K562 (cell line): Measurements from ENCODE around the gene RCOR2. TPM values are rescaled to one million over a fixed set of nuclear protein-coding genes. Genes with fewer than 3 reads are reported as not detected.

ENCODE experiments used
- BCOR ChIP-seq: fragments of 450-650 bp; IDR thresholded peaks from 2 replicates; pipeline ENCODE4 v1.6.1; 2016
- EWSR1 ChIP-seq: fragments of 450-650 bp; IDR thresholded peaks from 2 replicates; pipeline ENCODE4 v1.6.1; 2018; ENCODE audit warnings: borderline replicate concordance, mild to moderate bottlenecking, low read depth, moderate library complexity; ENCODE audit not compliant: partially characterized antibody
- KDM5B ChIP-seq: fragments of 200-600 bp; sonication (generic); IDR thresholded peaks from 2 replicates; pipeline ENCODE4 v1.6.1; 2012; ENCODE audit warnings: low read depth, mild to moderate bottlenecking, moderate library complexity, low read length, control low read depth, inconsistent platforms; ENCODE audit not compliant: insufficient replicate concordance
- PATZ1 ChIP-seq: fragments of 250-450 bp; sonication (Bioruptor Pico); IDR thresholded peaks from 2 replicates; pipeline ENCODE4 v1.5.0; 2020; ENCODE audit warnings: mild to moderate bottlenecking, borderline replicate concordance
- SETDB1 ChIP-seq: IDR thresholded peaks from one replicate; pipeline ENCODE4 v1.6.1; 2012; ENCODE audit warnings: low read length, control low read depth, inconsistent platforms
- TRIM28 ChIP-seq: fragments of 450-650 bp; IDR thresholded peaks from 2 replicates; pipeline ENCODE4 v1.6.1; 2017
- ZNF695 ChIP-seq: fragments of 450-650 bp; formaldehyde crosslinking; IDR thresholded peaks from 2 replicates; pipeline ENCODE4 v1.4.0; 2020; ENCODE audit warnings: mild to moderate bottlenecking, moderate library complexity
- polyA plus RNA-seq, 8 experiments: library from polyadenylated mRNA; depleted of rRNA in 4 of 8; stranded (reverse) in 5 of 8; unstranded in 3 of 8; fragments of >200 nt; fragmentation: Nextera tagmentation in 2 of 8; fragmentation: Illumina TruSeq in 1 of 8; extraction: Ambion mirVana in 2 of 8; extraction: Trizol in 1 of 8; gene quantifications; 2 replicates each; pipeline versions ENCODE4 v1.2.1 to v1.2.3, GENCODE V29; 2011 to 2014; ENCODE audit warnings: inconsistent platforms in 1 of 8, missing spikeins in 1 of 8
- total RNA-seq, 7 experiments: library from RNA; depleted of rRNA in 6 of 7; stranded (reverse); fragments of >200 nt in 6 of 7; fragmentation: Illumina TruSeq in 2 of 7; extraction: Trizol in 2 of 7; gene quantifications; 2 replicates each; pipeline versions ENCODE4 v1.2.1 to v1.2.3, GENCODE V29; 2011 to 2021; ENCODE audit warnings: low replicate concordance in 1 of 7

Gene RCOR2
- total and polyA plus RNA-seq, 9 of the 15 experiments (the other 6 are each of a cell fraction or from before 2014, with no cell fraction given): 0.04 to 6.5 (median 2.5) TPM; not detected in 1

GRCh38 chr11:63871962-63872799 is 44.8 kb downstream of the RCOR2 start (continued):
- no peak for TF ChIP-seq KDM5B
- no peak for TF ChIP-seq EWSR1
- TF ChIP-seq PATZ1 (CRISPR knock-in tag): no peak
- no peak for TF ChIP-seq TRIM28
- TF ChIP-seq SETDB1: no peak
- no peak for TF ChIP-seq ZNF695 (CRISPR knock-in tag)
- peak; percentile 23; the same call in 1 of the 2 replicates for TF ChIP-seq BCOR
